Measurements from ENCODE around the gene MVB12B.

Gene MVB12B

DNA sequence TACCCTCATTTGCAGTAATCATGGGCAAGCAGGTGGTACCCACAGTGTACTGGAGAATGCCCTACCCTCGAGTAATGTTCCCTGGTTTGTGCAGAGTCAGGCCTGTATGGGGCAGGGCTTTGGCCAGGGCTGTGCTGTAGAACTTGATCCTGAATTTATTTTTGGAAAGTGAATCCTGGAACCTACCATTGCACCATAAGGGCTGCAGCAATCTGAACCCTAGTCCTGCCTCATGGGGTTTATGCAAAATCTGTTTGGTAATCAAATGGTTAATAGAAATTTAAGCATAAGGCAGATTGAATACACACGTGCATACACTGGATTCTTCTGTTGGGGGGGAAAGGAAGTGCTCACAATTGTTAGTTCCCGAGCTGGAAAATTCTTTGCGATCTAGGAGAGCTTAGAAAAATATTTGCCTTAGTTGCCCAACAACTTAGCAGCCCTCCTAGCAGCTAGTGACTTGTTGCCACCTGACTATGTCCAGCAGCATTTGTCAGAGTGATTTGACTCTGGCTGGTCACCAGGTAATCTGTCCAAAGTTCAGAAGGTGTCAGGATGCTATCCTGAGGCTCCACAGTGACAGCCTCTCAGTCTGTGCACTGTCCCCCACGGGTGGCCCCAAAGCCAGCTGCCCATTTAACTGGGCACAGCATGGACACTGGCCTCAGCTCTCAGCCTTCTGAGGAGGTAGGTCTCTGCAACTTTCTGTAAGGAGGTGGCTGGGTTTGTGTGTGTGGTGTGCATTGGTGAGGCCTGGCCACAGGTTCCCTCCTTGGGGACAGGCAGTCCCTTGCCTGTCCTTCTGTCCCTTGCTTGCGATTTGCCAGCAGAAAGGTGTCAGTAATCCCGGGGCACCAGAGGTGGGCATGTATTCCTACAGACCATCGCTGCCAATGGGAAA, 8.3 kb downstream of the MVB12B start:
- DNase-seq = no peak

DNA sequence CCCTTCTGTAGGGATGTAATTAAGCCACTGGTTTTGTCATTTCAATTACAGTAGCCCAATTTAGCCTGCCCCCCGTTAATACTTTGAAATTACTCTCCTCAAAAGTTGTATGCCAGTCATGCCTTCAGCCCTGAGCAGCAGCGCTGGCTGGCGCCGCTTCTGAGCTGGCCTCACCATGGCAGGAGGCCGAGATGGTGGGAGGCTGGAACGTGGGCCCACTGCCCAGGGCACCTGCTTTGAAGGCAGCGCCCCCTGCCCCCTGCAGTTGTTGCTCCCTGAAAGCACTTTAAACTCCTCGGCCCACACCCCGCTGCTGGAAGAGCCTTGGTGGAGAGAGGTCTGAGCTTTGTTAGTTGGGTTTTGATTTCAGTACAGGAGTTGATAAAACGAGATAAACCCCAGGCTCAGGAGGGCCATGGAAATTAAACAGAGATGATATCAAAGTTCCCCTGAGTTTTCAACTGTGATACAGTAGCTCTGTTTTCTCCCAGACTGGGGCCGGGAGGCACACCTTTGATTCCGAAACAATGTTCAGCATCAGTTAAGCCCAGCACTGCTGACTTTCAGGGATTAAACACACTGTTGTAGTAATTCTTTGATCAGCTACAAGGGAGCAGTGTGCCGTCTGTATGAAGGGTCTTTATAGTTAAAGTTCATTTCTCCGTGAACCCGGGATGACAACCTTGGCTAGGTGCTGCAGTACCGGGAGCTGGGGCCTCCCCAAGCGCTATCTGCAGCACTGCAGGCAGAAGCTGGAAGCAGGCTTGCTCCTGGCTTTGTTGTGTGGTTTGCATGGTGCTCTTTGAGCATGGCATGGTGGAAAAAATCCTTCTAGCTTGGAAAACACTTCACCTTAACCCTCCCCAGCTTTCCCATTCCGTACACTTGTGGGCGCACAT, 9.5 kb downstream of the MVB12B start:
- DNase-seq = no peak

GRCh38 chr9:126336736-126337325, 10.2 kb downstream of the MVB12B start:
- no peak for DNase-seq

DNA sequence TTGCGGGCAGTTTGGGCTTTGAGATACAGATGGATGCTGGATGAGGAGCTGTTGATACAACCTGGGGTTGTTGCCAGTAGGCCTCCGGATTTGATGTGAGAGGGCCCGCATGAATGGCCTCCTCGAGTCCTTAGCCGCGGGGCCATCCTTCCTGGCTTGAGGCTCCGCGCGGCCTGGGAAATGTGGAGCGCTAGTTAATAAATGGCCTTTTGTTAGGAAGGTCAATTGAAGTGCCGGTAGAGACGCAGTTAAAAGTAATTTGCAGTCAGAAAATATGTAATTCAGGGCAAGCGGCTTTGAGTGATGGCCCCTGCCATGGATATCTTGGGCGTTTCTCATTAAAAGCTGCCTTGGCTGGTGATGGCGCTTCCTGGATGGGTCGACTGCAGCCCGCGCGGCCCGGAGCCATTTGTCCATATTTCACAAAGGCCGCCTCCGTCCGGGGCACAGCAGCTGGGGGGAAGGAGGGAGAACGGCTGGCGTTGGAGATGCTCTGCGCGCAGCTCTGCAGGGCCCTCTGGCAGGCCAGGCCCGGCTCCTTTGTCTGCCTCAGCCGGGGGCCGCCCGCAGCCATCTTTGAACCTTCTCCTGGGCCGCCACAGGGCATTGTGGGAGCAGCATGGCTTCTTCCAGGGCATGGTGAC, 11.2 kb downstream of the MVB12B start:
- DNase-seq = no peak

DNA sequence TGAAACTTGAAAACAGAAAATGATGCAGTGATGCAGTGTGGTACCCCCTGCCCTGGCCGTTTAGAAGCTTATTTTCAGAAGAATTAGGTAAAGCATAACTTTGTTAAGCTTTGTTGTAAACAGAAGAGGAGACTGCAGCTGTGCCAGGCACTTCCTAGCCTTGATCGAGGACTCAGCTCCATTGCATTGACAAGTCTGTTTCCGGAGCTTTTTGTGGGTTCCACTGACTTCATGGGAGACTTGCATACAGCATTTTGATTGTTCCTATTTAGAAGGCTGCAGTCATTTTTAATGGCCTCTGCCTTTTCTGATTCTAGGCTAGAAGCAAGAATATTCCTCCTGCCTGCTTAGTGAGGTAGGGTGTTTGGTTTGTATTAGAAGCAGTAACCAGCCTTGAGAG, 12.3 kb downstream of the MVB12B start:
- no peak for DNase-seq

DNA sequence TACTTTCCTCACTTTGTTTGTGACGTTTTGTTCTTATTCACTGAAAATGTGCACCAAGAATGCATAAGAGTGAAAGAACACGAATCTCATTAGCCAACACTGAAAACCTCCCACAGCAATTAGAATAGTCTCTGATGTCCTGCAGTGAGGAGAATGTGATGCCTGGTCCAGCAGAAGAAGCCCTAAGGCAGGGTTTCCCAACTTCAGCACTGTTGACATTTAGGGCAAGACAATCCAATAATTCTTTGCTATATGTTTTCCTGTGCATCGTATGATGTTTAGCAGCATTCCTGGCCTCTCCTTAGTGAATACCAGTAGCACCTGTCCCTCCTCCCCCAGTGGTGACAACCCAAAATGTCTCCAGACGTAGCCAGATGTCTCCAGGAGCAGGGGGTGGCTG, 14.8 kb downstream of the MVB12B start:
- DNase-seq = no peak

DNA sequence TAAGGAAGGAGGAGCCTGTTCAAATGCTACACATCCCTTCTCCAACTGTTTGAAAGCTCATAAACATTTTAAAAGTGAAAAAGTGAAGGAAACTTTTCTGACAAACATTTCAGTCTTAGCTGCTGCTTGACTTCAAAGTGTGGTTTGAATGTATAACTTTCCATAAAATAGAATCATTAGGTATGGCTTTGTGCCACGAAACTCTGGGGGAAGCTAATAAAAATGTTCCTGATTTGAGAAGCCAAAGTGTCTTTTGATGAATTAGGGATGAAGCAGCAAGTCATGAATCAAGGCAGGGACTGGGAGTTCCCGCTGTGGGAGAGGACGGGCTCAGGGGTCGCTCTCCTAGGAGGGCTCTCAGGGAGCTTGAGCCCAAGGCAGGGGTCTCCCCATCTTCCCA, 15.3 kb downstream of the MVB12B start:
- DNase-seq = no peak

DNA sequence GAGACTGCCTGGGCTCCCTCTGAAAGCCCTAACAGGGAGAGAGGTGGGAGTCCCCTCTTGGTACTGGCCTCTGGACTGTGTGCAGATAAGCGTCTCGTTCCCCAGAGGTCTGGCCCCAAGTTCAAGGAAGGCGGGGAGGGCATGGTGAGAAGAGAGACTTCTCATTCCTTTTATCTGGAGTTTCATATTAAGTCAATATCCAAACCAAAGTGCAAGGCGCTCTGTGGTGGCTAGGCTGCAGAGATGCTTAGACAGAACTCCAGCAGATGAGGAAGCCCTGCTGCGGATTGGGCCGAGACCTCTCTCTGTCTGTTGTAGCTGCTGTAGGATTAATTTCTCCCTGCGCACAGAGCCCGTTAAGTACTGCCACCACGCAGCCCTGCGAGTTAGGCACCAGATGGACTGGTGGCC, 16.0 kb downstream of the MVB12B start:
- no peak for DNase-seq

- no peak for DNase-seq
Measured at GRCh38 chr9:126343271-126343700, 16.7 kb downstream of the MVB12B start.

GRCh38 chr9:126346031-126346430, 19.4 kb downstream of the MVB12B start:
- no peak for DNase-seq

GRCh38 chr9:126347093-126347492, 20.5 kb downstream of the MVB12B start:
- no peak for DNase-seq

- DNase-seq = no peak
Measured at GRCh38 chr9:126347911-126348760, 21.5 kb downstream of the MVB12B start.

DNA sequence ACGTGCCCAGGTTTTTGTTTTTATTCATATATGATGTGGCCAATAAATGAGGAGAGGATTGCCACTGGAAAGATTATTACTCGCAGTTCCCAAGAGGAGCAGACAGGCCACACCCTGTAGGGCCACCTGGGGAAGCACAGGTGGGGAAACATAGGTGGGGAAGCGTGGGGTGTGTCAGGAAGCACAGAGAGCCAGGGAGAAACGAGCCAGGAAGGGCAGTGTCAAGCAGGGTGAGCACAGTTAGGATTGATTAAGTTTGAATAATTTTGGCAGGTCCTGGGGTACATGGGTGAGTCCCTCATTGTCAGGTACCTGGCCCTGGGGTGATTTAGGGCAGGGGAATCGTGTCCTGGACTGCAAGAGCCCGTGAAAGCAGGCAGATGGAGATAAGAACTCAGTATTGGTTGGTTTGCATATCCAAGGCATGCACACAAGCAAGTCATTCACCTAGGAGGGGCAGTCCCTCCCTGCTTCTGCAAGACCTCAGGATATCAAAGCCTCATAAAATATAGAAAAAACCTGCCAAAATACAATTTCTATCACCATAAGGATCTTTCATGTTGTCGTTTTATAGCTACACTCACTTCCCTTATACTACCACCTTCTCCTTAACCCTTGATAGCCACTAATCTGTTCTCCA, 22.4 kb downstream of the MVB12B start:
- DNase-seq = no peak

DNA sequence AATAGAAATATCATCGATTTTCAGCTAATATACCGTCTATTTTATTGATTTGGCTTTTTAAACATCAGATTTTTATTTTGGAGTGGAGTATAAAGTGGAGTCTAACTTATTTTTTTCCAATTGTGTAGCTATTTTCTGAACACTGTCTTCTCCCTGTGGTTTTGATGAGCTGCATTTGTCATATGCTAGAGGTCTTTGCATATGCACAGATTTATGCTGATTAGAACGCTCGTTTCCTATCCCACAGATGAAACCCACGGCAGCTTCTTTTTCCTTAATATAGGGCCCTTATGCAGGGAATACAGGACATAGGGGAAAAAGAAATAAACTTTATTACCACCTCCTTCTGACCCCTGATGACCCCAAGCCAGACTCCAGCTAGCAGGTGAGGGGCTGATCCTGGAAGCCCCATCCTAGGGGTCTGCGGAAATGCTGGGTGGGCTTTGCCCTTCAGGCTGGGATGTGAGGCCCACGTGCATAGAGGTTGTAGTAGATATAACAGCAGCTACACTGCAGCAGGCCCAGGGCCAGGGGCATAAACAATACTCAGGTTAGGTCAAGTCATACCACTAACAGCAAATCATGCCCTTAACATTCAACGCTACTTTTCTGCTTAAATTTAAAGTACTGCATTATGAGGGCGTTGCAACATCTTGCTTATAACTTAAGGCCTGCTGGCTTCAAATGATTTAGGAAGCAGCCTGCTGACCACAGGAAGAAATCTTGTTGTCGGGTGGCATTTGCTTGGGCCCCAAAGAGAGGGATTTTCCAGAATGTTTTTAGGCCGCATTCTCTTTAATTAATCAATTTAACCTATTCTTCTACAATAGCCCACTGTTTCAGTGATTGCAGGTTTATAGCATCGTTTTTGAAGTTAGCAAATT, 28.5 kb downstream of the MVB12B start:
- no peak for DNase-seq

- DNase-seq = no peak
Measured at GRCh38 chr9:126357074-126357473, 30.4 kb downstream of the MVB12B start.

DNA sequence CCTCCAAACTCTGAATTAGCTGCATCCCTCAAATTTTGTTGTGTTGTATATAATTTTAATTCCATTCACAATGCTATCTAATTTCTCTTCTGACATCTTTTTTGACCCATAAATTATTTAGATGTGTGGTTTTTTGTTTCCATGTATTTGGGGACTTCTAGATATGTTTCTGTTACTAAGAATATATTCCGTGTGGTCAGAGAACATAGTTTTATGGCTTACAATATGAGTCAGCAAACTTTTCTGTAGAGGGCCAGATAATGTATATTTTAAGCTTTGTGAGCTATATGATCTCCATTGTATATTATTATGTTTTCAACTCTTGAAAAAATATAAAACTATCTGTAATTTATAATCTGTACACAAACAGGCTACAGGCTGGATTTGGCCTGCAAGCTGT, 33.4 kb downstream of the MVB12B start:
- no peak for DNase-seq

DNA sequence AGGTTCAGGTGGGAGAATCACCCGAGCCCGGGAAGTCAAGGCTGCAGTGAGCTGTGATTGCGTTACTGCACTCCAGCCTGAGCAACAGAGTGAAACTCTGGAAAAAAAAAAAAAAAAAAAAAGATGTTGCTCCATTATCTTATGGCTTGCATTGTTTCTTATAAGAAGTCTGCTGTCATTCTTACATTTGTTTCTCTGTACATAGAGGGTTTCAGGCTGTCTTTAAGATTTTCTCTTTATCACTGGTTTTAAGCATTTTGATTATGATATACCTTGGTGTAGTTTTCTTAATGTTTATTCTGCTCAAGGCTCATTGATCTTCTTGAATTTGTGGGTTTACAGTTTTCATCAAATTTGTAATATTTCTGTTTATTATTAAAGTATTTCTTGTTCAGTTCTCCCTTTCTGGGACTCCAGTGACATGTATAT, 35.2 kb downstream of the MVB12B start:
- DNase-seq = no peak

DNA sequence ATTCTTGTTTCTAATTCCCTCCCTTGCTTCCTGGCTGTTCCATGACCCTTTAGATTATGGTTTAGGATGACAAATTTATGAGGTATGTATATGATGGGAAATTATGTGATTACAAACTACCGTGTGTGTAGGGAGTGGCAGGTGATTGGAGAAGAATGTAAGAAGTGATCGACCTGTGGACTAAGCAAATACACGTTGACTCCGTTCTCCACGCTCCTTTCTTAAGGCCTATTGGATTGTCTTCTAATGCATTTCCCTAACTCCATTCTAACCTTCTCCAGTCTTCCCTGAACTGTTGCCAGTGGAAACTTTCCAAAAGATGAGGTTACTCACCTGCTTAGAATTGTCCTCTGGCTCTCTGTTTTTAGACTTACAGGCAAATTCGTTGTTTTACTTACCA, 36.6 kb downstream of the MVB12B start:
- no peak for DNase-seq

DNA sequence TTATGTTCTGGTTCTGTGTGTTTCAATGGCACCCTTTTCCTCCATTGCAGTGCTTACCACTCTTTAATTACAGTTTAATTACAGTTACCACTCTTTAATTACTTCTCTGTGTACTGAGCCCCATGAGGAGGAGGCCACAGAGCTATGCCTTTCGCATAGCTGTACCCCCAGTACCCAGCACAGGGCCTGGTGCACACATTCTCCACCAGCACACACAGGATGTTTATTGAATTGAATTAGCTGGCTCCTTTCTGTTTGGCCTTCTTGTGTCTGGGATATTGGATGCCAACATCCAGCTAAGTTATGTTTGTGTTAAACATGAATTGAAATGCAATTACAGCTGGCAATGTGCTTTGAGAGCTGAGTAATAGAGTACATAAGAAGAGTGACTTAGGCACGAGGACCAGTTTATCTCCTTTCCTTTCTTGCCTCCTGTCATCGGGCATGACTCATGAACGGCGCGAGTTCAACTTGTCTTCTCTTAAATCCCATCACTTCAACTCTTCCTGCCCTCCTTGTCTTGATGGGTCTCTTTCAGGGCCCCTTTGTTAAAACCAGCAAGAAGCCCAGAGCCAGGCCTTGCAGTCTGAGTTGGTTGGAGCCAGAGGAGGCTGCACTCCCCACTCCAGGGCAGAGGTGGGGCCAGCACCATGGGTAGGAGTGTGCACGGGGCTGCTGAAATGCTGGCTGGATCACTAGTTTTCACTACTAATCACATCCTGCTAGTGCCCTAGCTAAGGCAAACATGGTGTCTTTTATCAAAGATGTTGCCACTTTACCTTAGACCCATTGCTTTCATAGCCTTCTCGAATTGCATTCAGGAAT, 37.4 kb downstream of the MVB12B start:
- no peak for DNase-seq

Measured in right forelimb (tissue), 1 donor.